HepG2 (cell line): ENCODE measurements around the gene TXNDC2. TPM values are rescaled to one million over a fixed set of nuclear protein-coding genes. Genes with fewer than 3 reads are reported as not detected.

ENCODE experiments used
- ATAC-seq: fragments of 200-7000 bp; cut with Tn5 transposase; 3 replicates; pipeline ENCODE4 v1.9.1; 2020; ENCODE audit warnings: mild to moderate bottlenecking, moderate library complexity
- BruUV-seq: library from RNA; stranded (reverse); fragments of 400-500 nt; replicated peaks from 2 replicates; lab custom pipeline; 2021; lab: Mats Ljungman, UMichigan
- CTCF ChIA-PET: fragments of 300-600 bp; formaldehyde crosslinking; extraction: SDS; loops from one replicate; lab custom pipeline; 2021; ENCODE audit warnings: low total read pairs, inconsistent platforms, low intra/inter-chr PET ratio; lab: Yijun Ruan, JAX
- POLR2A ChIA-PET: fragments of 350-600 bp; sonication (Branson Sonifier 250); formaldehyde crosslinking; loops from one replicate; lab custom pipeline; 2020; ENCODE audit warnings: antibody characterized with exemption, inconsistent platforms; lab: Yijun Ruan, JAX
- DNase-seq: peaks from one replicate; pipeline ENCODE4 v3.0.0-alpha.2; 2015; ENCODE audit warnings: low spot score
- FAIRE-seq: peaks from 3 replicates; lab custom pipeline; 2011; peaks lifted over from hg19 to GRCh38; lab: Jason Lieb, UNC
- H2AFZ ChIP-seq: one replicate; pipeline ENCODE4 v1.6.1; 2011; ENCODE audit warnings: low read length, inconsistent platforms
- H3K27ac ChIP-seq: fragments of 300-600 bp; 3 replicates; pipeline ENCODE4 v1.8.0; 2011; ENCODE audit warnings: mixed run types, mild to moderate bottlenecking, mixed read lengths, low read length, inconsistent platforms; ENCODE audit not compliant: insufficient read depth; ENCODE audit errors: extremely low read length
- H3K27me3 ChIP-seq, 2 experiments: fragments of 200-600 bp in 1 of 2; 2 replicates in 1 of 2; 3 replicates in 1 of 2; pipeline versions ENCODE4 v1.6.0 to v1.8.0; 2011; ENCODE audit warnings: low read length in 2 of 2, mild to moderate bottlenecking in 2 of 2, moderate library complexity in 2 of 2, inconsistent platforms in 1 of 2; ENCODE audit not compliant: insufficient read depth in 2 of 2, control insufficient read depth in 1 of 2
- H3K36me3 ChIP-seq, 2 experiments: fragments of 200-600 bp in 1 of 2; replicated peaks in 1 of 2; 2 replicates in 1 of 2; 3 replicates in 1 of 2; pipeline versions ENCODE4 v1.5.1 to v1.8.0; 2011; ENCODE audit warnings: low read length in 2 of 2, inconsistent platforms in 1 of 2; ENCODE audit not compliant: insufficient read depth in 2 of 2, control insufficient read depth in 1 of 2
- H3K4me1 ChIP-seq: 2 replicates; pipeline ENCODE4 v1.5.1; 2012; ENCODE audit warnings: low read length, inconsistent platforms; ENCODE audit not compliant: insufficient read depth
- H3K4me2 ChIP-seq: 2 replicates; pipeline ENCODE4 v1.6.0; 2011; ENCODE audit warnings: low read depth, low read length, inconsistent platforms
- H3K4me3 ChIP-seq, 3 experiments: fragments of 200-600 bp in 1 of 3; sonication (generic), shearing (Covaris generic) in 1 of 3; replicated peaks in 1 of 3; 2 replicates each; pipeline ENCODE4 v1.5.1; 2011 to 2016; ENCODE audit warnings: low read length in 3 of 3, inconsistent platforms in 2 of 3, low read depth in 2 of 3, mild to moderate bottlenecking in 2 of 3, control low read depth in 1 of 3, mixed read lengths in 1 of 3; ENCODE audit not compliant: insufficient read depth in 1 of 3
- H3K79me2 ChIP-seq: one replicate; pipeline ENCODE4 v1.6.1; 2011; ENCODE audit warnings: low read length, inconsistent platforms; ENCODE audit not compliant: insufficient read depth
- H3K9ac ChIP-seq: 2 replicates; pipeline ENCODE4 v1.6.0; 2011; ENCODE audit warnings: mild to moderate bottlenecking, low read depth, low read length, inconsistent platforms; ENCODE audit not compliant: insufficient read depth
- H3K9me3 ChIP-seq: 2 replicates; pipeline ENCODE4 v1.5.1; 2012; ENCODE audit warnings: mild to moderate bottlenecking, low read length
- H4K20me1 ChIP-seq: 2 replicates; pipeline ENCODE4 v1.6.0; 2011; ENCODE audit warnings: inconsistent platforms, mild to moderate bottlenecking, low read length, moderate library complexity; ENCODE audit not compliant: insufficient read depth
- ELF1 ChIP-seq: sonication (generic); formaldehyde crosslinking; IDR thresholded peaks from 2 replicates; pipeline ENCODE4 v1.4.0; 2020; ENCODE audit warnings: missing genetic modification reagents
- GABPA ChIP-seq, 2 experiments: IDR thresholded peaks; 2 replicates each; pipeline ENCODE4 v1.6.1; 2011 to 2016; ENCODE audit warnings: low read depth in 2 of 2, low read length in 1 of 2, missing biosample characterization in 1 of 2, missing genetic modification characterization in 1 of 2
- IKZF1 ChIP-seq: fragments of 450-650 bp; IDR thresholded peaks from 2 replicates; pipeline ENCODE4 v1.7.1; 2016
- RBM39 ChIP-seq: fragments of 200-400 bp; formaldehyde crosslinking; IDR thresholded peaks from one replicate; pipeline ENCODE4 v1.6.1; 2018; ENCODE audit warnings: antibody characterized with exemption, mild to moderate bottlenecking, low read depth, low read length; ENCODE audit not compliant: poor library complexity, severe bottlenecking
- REXO4 ChIP-seq: sonication (generic); formaldehyde crosslinking; IDR thresholded peaks from 2 replicates; pipeline ENCODE4 v1.8.0; 2022; ENCODE audit warnings: missing genetic modification reagents, mild to moderate bottlenecking, borderline replicate concordance
- ZNF34 ChIP-seq: sonication (generic); formaldehyde crosslinking; IDR thresholded peaks from 2 replicates; pipeline ENCODE4 v1.4.0; 2020; ENCODE audit warnings: mild to moderate bottlenecking, missing genetic modification reagents, borderline replicate concordance
- ZNF703 ChIP-seq: sonication (generic); formaldehyde crosslinking; IDR thresholded peaks from 2 replicates; pipeline ENCODE4 v1.5.1; 2020; ENCODE audit warnings: missing genetic modification reagents, mild to moderate bottlenecking, moderate library complexity, borderline replicate concordance
- WGBS: methylation state at CpG from one replicate; pipeline ENCODE4 v1.1.6; 2017; ENCODE audit warnings: low lambda C conversion rate; 5-methylcytosine and 5-hydroxymethylcytosine counted together
- in situ Hi-C: cut with HindIII; loops from 2 replicates; pipeline ENCODE4 v1.10.0; 2017; ENCODE audit warnings: low pct_unique_long_range_greater_than_20kb; ENCODE audit not compliant: extremely low pct_ligation_motif_present
- intact Hi-C: fragments of 100-400 bp; cut with micrococcal nuclease; formaldehyde crosslinking; loops from one replicate; pipeline ENCODE4 v1.10.0; 2022; ENCODE audit not compliant: unreplicated experiment
- polyA plus RNA-seq, 8 experiments: library from polyadenylated mRNA; depleted of rRNA in 3 of 8; stranded (reverse) in 7 of 8; unstranded in 1 of 8; fragments of >200 nt; fragmentation: Illumina TruSeq in 4 of 8; extraction: Trizol in 4 of 8; gene quantifications; 2 replicates each; pipeline versions ENCODE4 v1.2.1 to v1.2.3, GENCODE V29; 2011 to 2016; ENCODE audit warnings: low read depth in 4 of 8, missing spikeins in 1 of 8, mixed read lengths in 1 of 8; ENCODE audit not compliant: insufficient read depth in 1 of 8
- total RNA-seq, 5 experiments: library from RNA; depleted of rRNA; stranded (reverse); fragments of >200 nt; fragmentation: Illumina TruSeq; extraction: Trizol; gene quantifications; 2 replicates each; pipeline ENCODE4 v1.2.3, GENCODE V29; 2016; ENCODE audit warnings: low read depth in 1 of 5
- TF ChIP-seq, protein P1 (sequence below): sonication (generic); IDR thresholded peaks from 2 replicates; pipeline ENCODE4 v1.6.1; 2016; ENCODE audit warnings: low read depth, borderline replicate concordance

Gene TXNDC2
- total and polyA plus RNA-seq, 2 of the 13 experiments (the other 11 are each of a cell fraction or from before 2014, with no cell fraction given), result not detected

DNA sequence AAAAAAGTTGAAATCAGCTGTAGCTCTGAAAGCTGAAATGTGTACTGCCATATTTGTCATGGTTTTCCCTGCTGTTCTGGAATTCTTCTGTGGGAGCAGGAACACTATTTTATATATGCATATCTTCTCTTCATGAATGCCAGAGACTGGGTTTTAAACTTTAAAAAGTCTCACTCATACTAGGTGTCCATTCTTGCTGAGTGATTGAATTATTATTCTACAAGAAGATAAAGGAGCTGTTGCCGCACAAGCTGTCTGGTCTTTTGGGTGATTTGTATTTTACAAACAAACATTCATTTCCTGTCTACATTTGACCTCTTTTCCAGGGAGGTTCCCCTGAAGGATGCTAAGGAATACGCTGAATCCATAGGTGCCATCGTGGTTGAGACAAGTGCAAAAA is 40.5 kb upstream of the TXNDC2 start (continued):
- TF ChIP-seq, protein P1, sequence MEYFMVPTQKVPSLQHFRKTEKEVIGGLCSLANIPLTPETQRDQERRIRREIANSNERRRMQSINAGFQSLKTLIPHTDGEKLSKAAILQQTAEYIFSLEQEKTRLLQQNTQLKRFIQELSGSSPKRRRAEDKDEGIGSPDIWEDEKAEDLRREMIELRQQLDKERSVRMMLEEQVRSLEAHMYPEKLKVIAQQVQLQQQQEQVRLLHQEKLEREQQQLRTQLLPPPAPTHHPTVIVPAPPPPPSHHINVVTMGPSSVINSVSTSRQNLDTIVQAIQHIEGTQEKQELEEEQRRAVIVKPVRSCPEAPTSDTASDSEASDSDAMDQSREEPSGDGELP, result no peak
- TF ChIP-seq GABPA (IDR thresholded peaks at IDR 0.05; ENCODE audit: low read depth, low read length) (no peak), GABPA (CRISPR knock-in tag; IDR thresholded peaks at IDR 0.05; ENCODE audit: low read depth) (no peak), IKZF1 (no peak), ZNF34 (no peak)

DNA sequence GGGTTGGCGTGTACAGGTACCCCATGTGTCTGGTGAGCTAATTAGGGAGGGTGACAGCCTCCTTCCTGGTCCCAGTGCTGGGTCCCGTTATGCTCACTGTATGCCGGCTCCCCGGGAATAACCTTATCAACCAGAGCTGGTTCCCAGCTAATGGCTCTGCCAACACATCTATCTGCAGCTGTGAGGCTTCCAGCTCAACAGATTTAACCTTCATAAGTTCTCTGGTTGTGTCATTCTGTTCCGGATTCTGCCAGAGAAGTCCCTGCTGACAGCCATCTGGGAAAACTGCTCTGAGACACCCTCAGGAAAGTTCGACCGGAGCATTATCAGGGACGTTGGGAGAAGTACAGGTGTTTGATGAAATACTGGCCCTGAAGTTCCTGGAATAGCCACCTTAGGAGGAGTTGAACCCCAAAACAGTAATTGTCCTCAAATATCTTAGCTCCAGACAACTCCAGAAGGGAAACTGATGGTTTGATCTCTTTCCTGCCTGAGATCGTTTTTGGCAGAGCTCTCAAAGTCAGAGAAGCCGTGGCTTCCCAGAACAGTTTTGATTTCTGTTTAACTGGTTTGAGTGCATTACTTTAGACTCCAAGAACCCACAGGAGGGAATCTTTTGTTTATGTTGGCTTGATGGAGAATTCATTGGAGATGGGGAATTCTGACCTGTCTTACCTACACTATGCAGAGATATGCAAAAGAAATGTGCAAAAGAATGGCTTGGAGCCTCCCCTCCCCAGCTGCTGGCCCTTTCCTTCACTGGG is 39.4 kb upstream of the TXNDC2 start:
- Histone ChIP-seq H3K36me3 (no peaks in the 10 kb centered on the region), H3K4me2 (no peak overlapping the region), H3K27me3 (no peaks in the 10 kb centered on the region; a peak in 2 of 5 replicates), H3K9ac (no peak overlapping the region), H4K20me1 (no peaks in the 10 kb centered on the region), H3K4me1 (no peaks in the 10 kb centered on the region), H3K4me3 (no peak overlapping the region), H2AFZ (no peak overlapping the region), H3K27ac (no peak overlapping the region), H3K79me2 (no peaks in the 10 kb centered on the region), H3K9me3 (no peaks in the 10 kb centered on the region)
- ChIA-PET CTCF (no interaction called here), POLR2A (no interaction called here)
- ATAC-seq, result no peak
- 72% methylated on average over 10 of the region's 10 CpGs for WGBS
- in situ Hi-C loops, result no loop called here
- no TSS peak for BruUV-seq
- FAIRE-seq, result no peak
- intact Hi-C loops, result no loop called here
- no peak for DNase-seq
- TF ChIP-seq REXO4 (CRISPR knock-in tag), result no peak
- TF ChIP-seq ELF1 (CRISPR knock-in tag), result no peak
- TF ChIP-seq RBM39, result no peak
- TF ChIP-seq ZNF703 (CRISPR knock-in tag), result no peak
